Measurements from ENCODE around the gene ABCG2. TPM values are rescaled to one million over a fixed set of nuclear protein-coding genes. Genes with fewer than 3 reads are reported as not detected.
"Not testable (repeated sequence)": the region's sequence is repeated elsewhere in the genome, so short reads cannot be mapped to it uniquely, and the experiment has no call there.

Gene ABCG2
- total RNA-seq, 1 experiment from 2014 or later, result 23.7 TPM

DNA sequence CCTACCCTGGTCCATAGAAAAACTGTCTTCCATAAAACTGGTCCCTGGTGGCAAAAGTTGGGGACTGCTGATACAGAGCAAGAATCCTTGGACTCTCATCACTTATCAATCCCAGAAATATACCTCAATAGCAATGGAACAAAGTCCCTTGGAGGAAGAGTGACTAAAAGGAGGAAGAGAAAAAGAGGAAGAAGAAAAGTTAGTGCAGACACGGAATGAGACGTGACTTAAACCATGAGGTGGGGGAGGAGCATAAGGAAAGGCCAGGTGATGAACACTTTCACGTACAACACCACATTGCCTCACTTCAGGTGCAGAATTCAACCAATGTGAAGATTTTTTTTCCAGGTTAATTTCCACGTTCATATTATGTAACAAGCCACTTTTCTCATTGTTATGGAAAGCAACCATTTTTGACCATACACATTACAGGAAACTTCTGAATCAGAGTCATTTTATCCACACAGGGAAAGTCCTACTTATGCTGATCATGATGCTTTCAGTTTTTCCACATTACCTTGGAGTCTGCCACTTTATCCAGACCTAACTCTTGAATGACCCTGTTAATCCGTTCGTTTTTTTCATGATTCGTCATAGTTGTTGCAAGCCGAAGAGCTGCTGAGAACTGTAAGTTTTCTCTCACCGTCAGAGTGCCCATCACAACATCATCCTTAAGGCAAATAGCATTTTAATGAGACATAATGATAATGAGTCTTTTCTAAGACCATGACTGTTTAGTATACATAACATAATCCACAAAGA is 27.7 kb downstream of the ABCG2 start:
- H3K27me3 ChIP-seq (replicated peaks; ENCODE audit: control insufficient read depth, insufficient read depth, low read length), result no peaks in the 10 kb centered on the region
- no peak for TF ChIP-seq CTCF (IDR thresholded peaks at IDR 0.05; ENCODE audit: insufficient read depth in 1 of 2, low read depth in 1 of 2, low read length in 1 of 2, severe bottlenecking in 1 of 2, unreplicated experiment in 1 of 2)
- no TSS peak for BruUV-seq (replicated peaks)
- no peaks in the 10 kb centered on the region; the same call in 1 of the 2 replicates for H3K36me3 ChIP-seq (ENCODE audit: control insufficient read depth, insufficient read depth, low read length)
- H3K4me3 ChIP-seq (ENCODE audit: low read depth, low read length), result no peak overlapping the region
- DNase-seq, result no peak
- intact Hi-C loops (cut with micrococcal nuclease; ENCODE audit: unreplicated experiment), result no loop called here
- Mint-ChIP-seq H3K4me3 (ENCODE audit: unreplicated experiment) (no peak overlapping the region), H3K27me3 (ENCODE audit: insufficient read depth, unreplicated experiment) (no peaks in the 10 kb centered on the region), H3K27ac (ENCODE audit: unreplicated experiment) (no peak overlapping the region), H3K4me1 (ENCODE audit: low read depth, unreplicated experiment) (peaks cover 11% of the 10 kb centered on the region), H3K36me3 (ENCODE audit: insufficient read depth, unreplicated experiment) (peaks cover 32% of the 10 kb centered on the region), H3K9me3 (ENCODE audit: unreplicated experiment) (peaks cover 5% of the 10 kb centered on the region)
- no peaks in the 10 kb centered on the region for H3K9me3 ChIP-seq
- peaks cover 7% of the 10 kb centered on the region for H3K4me1 ChIP-seq
- ChIA-PET CTCF (no interaction called here), POLR2A (no interaction called here)

- H3K36me3 ChIP-seq (ENCODE audit: control insufficient read depth, insufficient read depth, low read length), result no peaks in the 10 kb centered on the region; the same call in 1 of the 2 replicates
- no peaks in the 10 kb centered on the region for H3K27me3 ChIP-seq (replicated peaks; ENCODE audit: control insufficient read depth, insufficient read depth, low read length)
- H3K9me3 ChIP-seq, result no peaks in the 10 kb centered on the region
- no peaks in the 10 kb centered on the region for H3K27me3 Mint-ChIP-seq (ENCODE audit: insufficient read depth, unreplicated experiment)
- no peak overlapping the region for H3K4me3 ChIP-seq (ENCODE audit: low read depth, low read length)
- peaks cover 9% of the 10 kb centered on the region for H3K9me3 Mint-ChIP-seq (ENCODE audit: unreplicated experiment)
- CTCF ChIA-PET, result no interaction called here
- no peak overlapping the region for H3K4me3 Mint-ChIP-seq (ENCODE audit: unreplicated experiment)
- no TSS peak for BruUV-seq (replicated peaks)
- DNase-seq, result no peak
- no peak overlapping the region for H3K27ac Mint-ChIP-seq (ENCODE audit: unreplicated experiment)
- H3K36me3 Mint-ChIP-seq (ENCODE audit: insufficient read depth, unreplicated experiment), result peaks cover 38% of the 10 kb centered on the region
- peaks cover 6% of the 10 kb centered on the region for H3K4me1 ChIP-seq
- peaks cover 3% of the 10 kb centered on the region for H3K4me1 Mint-ChIP-seq (ENCODE audit: low read depth, unreplicated experiment)
- no peak for TF ChIP-seq CTCF (IDR thresholded peaks at IDR 0.05; ENCODE audit: insufficient read depth in 1 of 2, low read depth in 1 of 2, low read length in 1 of 2, severe bottlenecking in 1 of 2, unreplicated experiment in 1 of 2)
- intact Hi-C loops (cut with micrococcal nuclease; ENCODE audit: unreplicated experiment), result no loop called here
- POLR2A ChIA-PET, result no interaction called here
Measured at GRCh38 chr4:88130003-88130402, 28.4 kb downstream of the ABCG2 start.

GRCh38 chr4:88122260-88122659 is 36.2 kb downstream of the ABCG2 start:
- H3K4me1 ChIP-seq; POLR2A ChIA-PET; H3K27me3 ChIP-seq (replicated peaks; ENCODE audit: control insufficient read depth, insufficient read depth, low read length); H3K27me3 Mint-ChIP-seq (ENCODE audit: insufficient read depth, unreplicated experiment); H3K27ac Mint-ChIP-seq (ENCODE audit: unreplicated experiment); H3K4me3 ChIP-seq (ENCODE audit: low read depth, low read length); H3K4me1 Mint-ChIP-seq (ENCODE audit: low read depth, unreplicated experiment); BruUV-seq (replicated peaks); intact Hi-C loops (cut with micrococcal nuclease; ENCODE audit: unreplicated experiment); H3K4me3 Mint-ChIP-seq (ENCODE audit: unreplicated experiment); DNase-seq; H3K36me3 ChIP-seq (ENCODE audit: control insufficient read depth, insufficient read depth, low read length); CTCF ChIA-PET: not testable (repeated sequence)
- peaks cover 66% of the 10 kb centered on the region for H3K9me3 Mint-ChIP-seq (ENCODE audit: unreplicated experiment)
- H3K9me3 ChIP-seq, result peaks cover 17% of the 10 kb centered on the region
- H3K36me3 Mint-ChIP-seq (ENCODE audit: insufficient read depth, unreplicated experiment), result peaks cover 77% of the 10 kb centered on the region
